H1 (cell line): ENCODE data around the gene SLC1A3. TPM values are rescaled to one million over a fixed set of nuclear protein-coding genes. Genes with fewer than 3 reads are reported as not detected.

Source experiments
- CTCF ChIA-PET: fragments of 300-600 bp; sonication (Branson Sonifier 250); formaldehyde crosslinking; loops from one replicate; lab custom pipeline; 2021; ENCODE audit not compliant: partially characterized antibody; lab: Charles Lee
- POLR2A ChIA-PET: fragments of 300-600 bp; sonication (Branson Sonifier 250); formaldehyde crosslinking; loops from one replicate; lab custom pipeline; 2021; ENCODE audit warnings: inconsistent platforms; ENCODE audit not compliant: partially characterized antibody; lab: Charles Lee
- DNase-seq, 2 experiments: peaks; one replicate each; pipeline versions ENCODE4 v3.0.0 to v3.0.0-alpha.2; 2010 to 2022; ENCODE audit warnings: low spot score in 2 of 2, low read depth in 1 of 2, mixed read lengths in 1 of 2
- FAIRE-seq: peaks from 2 replicates; lab custom pipeline; 2011; peaks lifted over from hg19 to GRCh38; lab: Jason Lieb, UNC
- H2AFZ ChIP-seq: 2 replicates; pipeline ENCODE4 v1.8.1; 2012; ENCODE audit warnings: low read length, inconsistent platforms
- H2AK5ac ChIP-seq: 2 replicates; pipeline ENCODE4 v1.6.1; 2013; ENCODE audit warnings: low read depth, low read length
- H2BK120ac ChIP-seq: replicated peaks from 2 replicates; pipeline ENCODE3; 2013; ENCODE audit warnings: low read depth, low read length, inconsistent platforms
- H2BK12ac ChIP-seq: 2 replicates; pipeline ENCODE4 v1.6.1; 2013; ENCODE audit warnings: low read depth, low read length
- H2BK15ac ChIP-seq: 2 replicates; pipeline ENCODE4 v1.6.1; 2013; ENCODE audit warnings: low read length
- H2BK20ac ChIP-seq: 2 replicates; pipeline ENCODE4 v1.6.1; 2013; ENCODE audit warnings: low read length
- H2BK5ac ChIP-seq: 2 replicates; pipeline ENCODE4 v1.6.1; 2013; ENCODE audit warnings: low read depth, low read length
- H3K14ac ChIP-seq: 2 replicates; pipeline ENCODE4 v1.6.1; 2013; ENCODE audit warnings: inconsistent platforms; ENCODE audit not compliant: insufficient read length
- H3K18ac ChIP-seq: 2 replicates; pipeline ENCODE4 v1.6.1; 2013; ENCODE audit warnings: low read length; ENCODE audit errors: extremely low read depth
- H3K23ac ChIP-seq: 2 replicates; pipeline ENCODE4 v1.6.1; 2013; ENCODE audit warnings: inconsistent platforms; ENCODE audit not compliant: insufficient read length
- H3K23me2 ChIP-seq: 2 replicates; pipeline ENCODE4 v1.6.1; 2013; ENCODE audit warnings: low read depth, low read length
- H3K27ac ChIP-seq: 2 replicates; pipeline ENCODE4 v1.6.1; 2011; ENCODE audit warnings: low read depth, low read length, inconsistent platforms
- H3K27me3 ChIP-seq, 4 experiments: replicated peaks in 1 of 4; 1 replicate in 1 of 4; 2 replicates in 3 of 4; pipeline versions ENCODE4 v1.6.1 to v1.8.1; 2011 to 2013; ENCODE audit warnings: low read length in 3 of 4, mild to moderate bottlenecking in 3 of 4, inconsistent platforms in 2 of 4, mixed read lengths in 2 of 4, moderate library complexity in 1 of 4; ENCODE audit not compliant: control insufficient read depth in 3 of 4, insufficient read depth in 3 of 4; ENCODE audit errors: extremely low read depth in 1 of 4
- H3K36me3 ChIP-seq, 4 experiments: 2 replicates each; pipeline versions ENCODE4 v1.6.1 to v1.8.1; 2011 to 2013; ENCODE audit warnings: mild to moderate bottlenecking in 4 of 4, low read length in 3 of 4, moderate library complexity in 2 of 4, control low read depth in 1 of 4, inconsistent platforms in 1 of 4; ENCODE audit not compliant: insufficient read depth in 4 of 4, control insufficient read depth in 2 of 4
- H3K4ac ChIP-seq: replicated peaks from 2 replicates; pipeline ENCODE3; 2013; ENCODE audit warnings: low read length, low read depth, mixed read lengths, inconsistent platforms; ENCODE audit not compliant: insufficient read length
- H3K4me1 ChIP-seq, 4 experiments: replicated peaks in 1 of 4; 1 replicate in 1 of 4; 2 replicates in 3 of 4; pipeline versions ENCODE4 v1.6.1 to v1.8.1; 2011 to 2013; ENCODE audit warnings: low read length in 3 of 4, inconsistent platforms in 2 of 4, mixed read lengths in 1 of 4; ENCODE audit not compliant: insufficient read depth in 4 of 4, control insufficient read depth in 3 of 4
- H3K4me2 ChIP-seq, 2 experiments: 2 replicates each; pipeline versions ENCODE4 v1.6.1 to v1.8.1; 2011 to 2013; ENCODE audit warnings: low read depth in 2 of 2, low read length in 2 of 2, control low read depth in 1 of 2, inconsistent platforms in 1 of 2, mild to moderate bottlenecking in 1 of 2; ENCODE audit not compliant: insufficient read depth in 1 of 2
- H3K4me3 ChIP-seq, 4 experiments: fragments of 200-600, 300-600 bp in 1 of 4; sonication (generic), shearing (Covaris generic), sonication (Bioruptor Twin) in 1 of 4; 2 replicates each; pipeline versions ENCODE4 v1.5.1 to v1.8.1; 2011 to 2016; ENCODE audit warnings: low read length in 4 of 4, low read depth in 3 of 4, control low read depth in 2 of 4, inconsistent platforms in 2 of 4, mild to moderate bottlenecking in 2 of 4, mixed read lengths in 1 of 4, moderate library complexity in 1 of 4; ENCODE audit not compliant: insufficient read depth in 2 of 4; ENCODE audit errors: extremely low read depth in 1 of 4
- H3K56ac ChIP-seq: replicated peaks from 2 replicates; pipeline ENCODE3; 2013; ENCODE audit warnings: low read depth, mild to moderate bottlenecking, mixed read lengths, low read length, inconsistent platforms; ENCODE audit not compliant: insufficient read length
- H3K79me1 ChIP-seq: 2 replicates; pipeline ENCODE4 v1.6.1; 2013; ENCODE audit warnings: low read depth, low read length, control low read depth
- H3K79me2 ChIP-seq, 2 experiments: 2 replicates each; pipeline versions ENCODE4 v1.6.1 to v1.8.1; 2012 to 2013; ENCODE audit warnings: low read length in 2 of 2, mild to moderate bottlenecking in 2 of 2, inconsistent platforms in 1 of 2; ENCODE audit not compliant: insufficient read depth in 2 of 2, control insufficient read depth in 1 of 2
- H3K9ac ChIP-seq, 4 experiments: replicated peaks in 1 of 4; 1 replicate in 1 of 4; 2 replicates in 3 of 4; pipeline versions ENCODE4 v1.6.1 to v1.8.1; 2011 to 2013; ENCODE audit warnings: low read depth in 3 of 4, low read length in 3 of 4, control low read depth in 2 of 4, mild to moderate bottlenecking in 2 of 4, moderate library complexity in 2 of 4, inconsistent platforms in 1 of 4; ENCODE audit errors: extremely low read depth in 1 of 4
- H3K9me3 ChIP-seq, 2 experiments: 2 replicates each; pipeline versions ENCODE4 v1.6.1 to v1.8.1; 2012 to 2013; ENCODE audit warnings: mild to moderate bottlenecking in 2 of 2, moderate library complexity in 2 of 2, control low read depth in 1 of 2, inconsistent platforms in 1 of 2, low read depth in 1 of 2, low read length in 1 of 2, mixed read lengths in 1 of 2; ENCODE audit not compliant: insufficient read depth in 2 of 2
- H4K20me1 ChIP-seq, 2 experiments: replicated peaks in 1 of 2; 2 replicates each; pipeline versions ENCODE3 to v1.8.1; 2011 to 2013; ENCODE audit warnings: inconsistent platforms in 2 of 2, low read length in 2 of 2, mild to moderate bottlenecking in 1 of 2; ENCODE audit not compliant: insufficient read depth in 2 of 2, control insufficient read depth in 1 of 2
- H4K5ac ChIP-seq: 2 replicates; pipeline ENCODE4 v1.6.1; 2013; ENCODE audit warnings: low read length, low read depth, mixed read lengths, inconsistent platforms; ENCODE audit not compliant: insufficient read length
- H4K8ac ChIP-seq: 2 replicates; pipeline ENCODE4 v1.8.0; 2013; ENCODE audit warnings: mild to moderate bottlenecking, moderate library complexity, low read length, inconsistent platforms; ENCODE audit not compliant: insufficient read depth; ENCODE audit errors: extremely low read depth
- H4K91ac ChIP-seq: replicated peaks from 2 replicates; pipeline ENCODE3; 2013; ENCODE audit warnings: low read length, mixed read lengths, inconsistent platforms; ENCODE audit not compliant: insufficient read length
- CTCF ChIP-seq, 3 experiments: IDR thresholded peaks; 1 replicate in 2 of 3; 2 replicates in 1 of 3; pipeline versions ENCODE4 v1.5.1 to v1.6.1; 2011; ENCODE audit warnings: low read length in 3 of 3, mild to moderate bottlenecking in 3 of 3, inconsistent platforms in 2 of 3, low read depth in 1 of 3, moderate library complexity in 1 of 3; ENCODE audit not compliant: insufficient read depth in 1 of 3; ENCODE audit errors: control extremely low read depth in 1 of 3
- RAD21 ChIP-seq, 2 experiments: IDR thresholded peaks in 1 of 2; conservative IDR thresholded peaks in 1 of 2; 2 replicates each; pipeline ENCODE4 v1.6.1; 2011; ENCODE audit warnings: low read depth in 2 of 2, low read length in 2 of 2, improper control_type of control experiment in 1 of 2, inconsistent platforms in 1 of 2, mild to moderate bottlenecking in 1 of 2, moderate library complexity in 1 of 2
- TAF7 ChIP-seq: optimal IDR thresholded peaks from 2 replicates; pipeline ENCODE3; 2011; ENCODE audit warnings: low read depth, mild to moderate bottlenecking, inconsistent platforms, low read length, moderate library complexity, borderline replicate concordance
- YY1 ChIP-seq: IDR thresholded peaks from 2 replicates; pipeline ENCODE4 v1.6.1; 2011; ENCODE audit warnings: low read depth, mild to moderate bottlenecking, low read length
- WGBS, 2 experiments: shearing (Covaris generic) in 1 of 2; methylation state at CpG; one replicate each; pipeline versions ENCODE4 v1.1.6 to v1.1.7; 2013 to 2015; ENCODE audit warnings: low lambda C conversion rate in 2 of 2, mixed read lengths in 2 of 2, inconsistent platforms in 1 of 2, low coverage in 1 of 2, missing lambda C conversion rate in 1 of 2; ENCODE audit not compliant: insufficient replicate concordance in 2 of 2, insufficient coverage in 1 of 2, insufficient read length in 1 of 2; ENCODE audit errors: extremely low coverage in 1 of 2, missing lambda C conversion rate in 1 of 2; 5-methylcytosine and 5-hydroxymethylcytosine counted together
- polyA plus RNA-seq, 7 experiments: library from polyadenylated mRNA; depleted of rRNA in 3 of 7; stranded (reverse) in 5 of 7; unstranded in 2 of 7; fragments of >200 nt in 5 of 7; fragments of 200-250 nt in 2 of 7; gene quantifications; 1 replicate in 5 of 7; 2 replicates in 1 of 7; 4 replicates in 1 of 7; pipeline versions ENCODE4 v1.2.1 to v1.2.3, GENCODE V29; 2011 to 2013; ENCODE audit warnings: missing spikeins in 2 of 7, mixed read lengths in 2 of 7
- total RNA-seq: library from RNA; stranded (reverse); fragmentation: NEBNext Ultra II Directional; extraction: Animal tissue kit (Norgen Biotek cat#: 25700); gene quantifications from 2 replicates; pipeline ENCODE4 v1.2.1, GENCODE V29; 2021

SLC1A3 gene
- total and polyA plus RNA-seq, 2 of the 8 experiments (the other 6 are each of a cell fraction or from before 2014, with no cell fraction given), result 26.7 to 35.3 TPM

- H3K79me1 ChIP-seq, result no peaks in the 10 kb centered on the region
- H2BK15ac ChIP-seq, result no peak overlapping the region
- H3K4me1 ChIP-seq, result peaks cover 0 to 3% (median 0%) of the 10 kb centered on the region in 4 experiments; a peak in 3 of 7 replicates
- no peak for DNase-seq
- no peak overlapping the region for H3K4me3 ChIP-seq
- H3K56ac ChIP-seq, result no peak overlapping the region
- no peak overlapping the region for H4K91ac ChIP-seq
- H3K79me2 ChIP-seq, result no peaks in the 10 kb centered on the region
- H2BK12ac ChIP-seq, result no peak overlapping the region
- no peaks in the 10 kb centered on the region for H3K27me3 ChIP-seq
- no peak overlapping the region for H4K8ac ChIP-seq
- CTCF ChIA-PET, result interaction anchor here (0.7 to 4.2 kb wide), 26 partner anchors 10 to 518 kb away, joined by 3 to 48 read pairs (median 4); partner anchors contain the start of gene NIPBL
- H3K18ac ChIP-seq, result no peak overlapping the region
- TF ChIP-seq CTCF (IDR thresholded peaks at IDR 0.05; ENCODE audit: control extremely low read depth in 1 of 3, insufficient read depth in 1 of 3, low read depth in 1 of 3, low read length in 3 of 3) (peak in 2 of 3 experiments; percentile 51 to 63; a peak in 2 of 4 replicates), RAD21 (IDR thresholded peaks at IDR 0.05 in 1 of 2, conservative IDR thresholded peaks at IDR 0.05 in 1 of 2; ENCODE audit: low read depth in 2 of 2, low read length in 2 of 2) (peak; percentile 59 to 61), TAF7 (no peak), YY1 (no peak)
- TF ChIP-seq, all 59 proteins: peak for 2
- no peak overlapping the region for H2BK20ac ChIP-seq
- no peak overlapping the region for H3K14ac ChIP-seq
- FAIRE-seq, result peak; percentile 45
- no peak overlapping the region for H2AFZ ChIP-seq
- no peaks in the 10 kb centered on the region for H3K36me3 ChIP-seq
- H3K9me3 ChIP-seq, result no peaks in the 10 kb centered on the region
- 45% methylated on average over 6 of the region's 6 CpGs; no CpG with 5 or more reads in 1 of the 2 experiments for WGBS, 2 experiments
- H2AK5ac ChIP-seq, result no peak overlapping the region
- H3K23ac ChIP-seq, result no peak overlapping the region
- no peak overlapping the region for H3K27ac ChIP-seq
- H2BK5ac ChIP-seq, result no peak overlapping the region
- POLR2A ChIA-PET, result interaction anchor here (0.8 to 1.7 kb wide), 2 partner anchors 15 to 17 kb away, joined by 3 to 6 read pairs; no protein-coding TSS in a partner anchor
- no peak overlapping the region for H4K5ac ChIP-seq
- H3K4me2 ChIP-seq, result no peak overlapping the region
- no peak overlapping the region for H3K9ac ChIP-seq
- no peak overlapping the region for H3K4ac ChIP-seq
- H2BK120ac ChIP-seq, result no peak overlapping the region
- H3K23me2 ChIP-seq, result no peaks in the 10 kb centered on the region
- no peaks in the 10 kb centered on the region for H4K20me1 ChIP-seq
Measured at GRCh38 chr5:36728697-36729543, 122.5 kb downstream of the SLC1A3 start.
